IMR-90 (cell line): Measurements from ENCODE around the gene ACOX1. TPM values are rescaled to one million over a fixed set of nuclear protein-coding genes. Genes with fewer than 3 reads are reported as not detected.

Experiments
- ATAC-seq: fragments of 200-7000 bp; cut with Tn5 transposase; 2 replicates; pipeline ENCODE4 v1.9.1; 2020; ENCODE audit warnings: low read depth, mild to moderate bottlenecking, moderate library complexity
- BruUV-seq: library from RNA; stranded (reverse); fragments of 400-500 nt; replicated peaks from 2 replicates; lab custom pipeline; 2021; lab: Mats Ljungman, UMichigan
- CTCF ChIA-PET: fragments of 300-600 bp; formaldehyde crosslinking; extraction: SDS; loops from one replicate; lab custom pipeline; 2021; ENCODE audit warnings: antibody characterized with exemption; lab: Yijun Ruan, JAX
- POLR2A ChIA-PET: fragments of 300-600 bp; sonication (Branson Sonifier 250); formaldehyde crosslinking; loops from one replicate; lab custom pipeline; 2022; ENCODE audit warnings: antibody characterized with exemption; ENCODE audit not compliant: unreplicated experiment; lab: Charles Lee
- DNase-seq: peaks from one replicate; pipeline ENCODE4 v3.0.0; 2013
- H2AFZ ChIP-seq: replicated peaks from 2 replicates; pipeline ENCODE3; 2013; ENCODE audit warnings: low read length, mild to moderate bottlenecking; ENCODE audit not compliant: poor library complexity
- H2AK5ac ChIP-seq: 2 replicates; pipeline ENCODE4 v1.6.1; 2013; ENCODE audit warnings: low read depth, low read length, inconsistent platforms
- H2AK9ac ChIP-seq: replicated peaks from 2 replicates; pipeline ENCODE3; 2013; ENCODE audit warnings: mild to moderate bottlenecking, low read depth, low read length, moderate library complexity; ENCODE audit not compliant: poor library complexity
- H2BK120ac ChIP-seq: 2 replicates; pipeline ENCODE4 v1.6.1; 2013; ENCODE audit warnings: low read depth, low read length, inconsistent platforms
- H2BK15ac ChIP-seq: 3 replicates; pipeline ENCODE4 v1.6.1; 2013; ENCODE audit warnings: low read depth, low read length, inconsistent platforms
- H2BK20ac ChIP-seq: 2 replicates; pipeline ENCODE4 v1.6.1; 2013; ENCODE audit warnings: low read depth, mild to moderate bottlenecking, inconsistent platforms, low read length, moderate library complexity
- H2BK5ac ChIP-seq: 2 replicates; pipeline ENCODE4 v1.6.1; 2013; ENCODE audit warnings: mild to moderate bottlenecking, low read depth, low read length, inconsistent platforms; ENCODE audit not compliant: poor library complexity, severe bottlenecking
- H3K14ac ChIP-seq: replicated peaks from 2 replicates; pipeline ENCODE4 v1.6.1; 2013; ENCODE audit warnings: low read depth, low read length, inconsistent platforms
- H3K18ac ChIP-seq: 2 replicates; pipeline ENCODE4 v1.6.1; 2013; ENCODE audit warnings: low read depth, low read length, control low read depth
- H3K23ac ChIP-seq: 2 replicates; pipeline ENCODE4 v1.6.1; 2013; ENCODE audit warnings: low read depth, low read length, inconsistent platforms
- H3K27ac ChIP-seq: 2 replicates; pipeline ENCODE4 v1.5.1; 2013; ENCODE audit warnings: mild to moderate bottlenecking, control low read depth, low read length; ENCODE audit not compliant: insufficient read depth
- H3K27me3 ChIP-seq: 2 replicates; pipeline ENCODE4 v1.6.1; 2013; ENCODE audit warnings: low read length; ENCODE audit not compliant: control insufficient read depth, insufficient read depth
- H3K36me3 ChIP-seq: 2 replicates; pipeline ENCODE4 v1.6.1; 2013; ENCODE audit warnings: low read length, mixed read lengths; ENCODE audit not compliant: control insufficient read depth, insufficient read depth
- H3K4ac ChIP-seq: 2 replicates; pipeline ENCODE4 v1.6.1; 2013; ENCODE audit warnings: low read depth, low read length, inconsistent platforms
- H3K4me1 ChIP-seq: 2 replicates; pipeline ENCODE4 v1.6.1; 2013; ENCODE audit warnings: low read length, mixed read lengths; ENCODE audit not compliant: control insufficient read depth, insufficient read depth
- H3K4me2 ChIP-seq: 2 replicates; pipeline ENCODE4 v1.6.1; 2013; ENCODE audit warnings: low read depth, mild to moderate bottlenecking, control low read depth, low read length, moderate library complexity
- H3K4me3 ChIP-seq: 2 replicates; pipeline ENCODE4 v1.5.1; 2013; ENCODE audit warnings: low read depth, mild to moderate bottlenecking, control low read depth, low read length, moderate library complexity; ENCODE audit not compliant: insufficient read depth
- H3K56ac ChIP-seq: 2 replicates; pipeline ENCODE4 v1.6.1; 2013; ENCODE audit warnings: low read length, inconsistent platforms; ENCODE audit not compliant: insufficient read depth; ENCODE audit errors: extremely low read depth
- H3K79me1 ChIP-seq, 2 experiments: 2 replicates each; pipeline ENCODE4 v1.6.1; 2013; ENCODE audit warnings: low read length in 2 of 2, inconsistent platforms in 1 of 2, low read depth in 1 of 2
- H3K9ac ChIP-seq: 2 replicates; pipeline ENCODE4 v1.6.1; 2013; ENCODE audit warnings: low read depth, low read length, control low read depth
- H3K9me1 ChIP-seq: 2 replicates; pipeline ENCODE4 v1.6.1; 2013; ENCODE audit warnings: low read length, inconsistent platforms; ENCODE audit not compliant: insufficient read depth
- H3K9me3 ChIP-seq: 2 replicates; pipeline ENCODE4 v1.6.1; 2013; ENCODE audit warnings: low read length; ENCODE audit not compliant: control insufficient read depth, insufficient read depth
- H4K20me1 ChIP-seq: 2 replicates; pipeline ENCODE4 v1.6.1; 2013; ENCODE audit warnings: low read length, inconsistent platforms; ENCODE audit not compliant: insufficient read depth
- H4K5ac ChIP-seq: 2 replicates; pipeline ENCODE4 v1.6.1; 2013; ENCODE audit warnings: mild to moderate bottlenecking, low read depth, low read length, control low read depth
- H4K8ac ChIP-seq, 2 experiments: 2 replicates each; pipeline ENCODE4 v1.6.1; 2013; ENCODE audit warnings: low read depth in 2 of 2, low read length in 2 of 2, control low read depth in 1 of 2, inconsistent platforms in 1 of 2
- H4K91ac ChIP-seq: 2 replicates; pipeline ENCODE4 v1.6.1; 2013; ENCODE audit warnings: low read depth, low read length, inconsistent platforms; ENCODE audit not compliant: insufficient read depth
- BHLHE40 ChIP-seq: fragments of 150-350 bp; IDR thresholded peaks from 2 replicates; pipeline ENCODE4 v1.6.1; 2016; ENCODE audit warnings: mild to moderate bottlenecking, low read depth, low read length
- CEBPB ChIP-seq: IDR thresholded peaks from 2 replicates; pipeline ENCODE4 v1.6.1; 2012; ENCODE audit warnings: low read depth, low read length, improper control_type of control experiment
- CTCF ChIP-seq: conservative IDR thresholded peaks from 2 replicates; pipeline ENCODE4 v1.5.1; 2012; ENCODE audit warnings: mild to moderate bottlenecking, low read depth, low read length, improper control_type of control experiment
- ELK1 ChIP-seq: fragments of 150-350 bp; IDR thresholded peaks from 2 replicates; pipeline ENCODE4 v1.6.1; 2016; ENCODE audit warnings: low read depth, mild to moderate bottlenecking, low read length, moderate library complexity, borderline replicate concordance
- FOS ChIP-seq: fragments of 150-350 bp; IDR thresholded peaks from 2 replicates; pipeline ENCODE4 v1.6.1; 2016; ENCODE audit warnings: low read depth, low read length
- MAFK ChIP-seq: IDR thresholded peaks from 2 replicates; pipeline ENCODE4 v1.6.1; 2012; ENCODE audit warnings: low read depth, low read length, improper control_type of control experiment
- MAZ ChIP-seq: IDR thresholded peaks from 2 replicates; pipeline ENCODE4 v1.6.1; 2012; ENCODE audit warnings: low read depth, mild to moderate bottlenecking, low read length, improper control_type of control experiment, moderate library complexity, borderline replicate concordance
- MXI1 ChIP-seq: IDR thresholded peaks from 2 replicates; pipeline ENCODE4 v1.6.1; 2012; ENCODE audit warnings: low read depth, mild to moderate bottlenecking, low read length, moderate library complexity, borderline replicate concordance
- NFE2L2 ChIP-seq: fragments of 150-350 bp; IDR thresholded peaks from 2 replicates; pipeline ENCODE4 v1.6.1; 2016; ENCODE audit warnings: low read depth, mild to moderate bottlenecking, low read length
- POLR2A ChIP-seq: IDR thresholded peaks from 2 replicates; pipeline ENCODE4 v1.6.1; 2012; ENCODE audit warnings: mild to moderate bottlenecking, low read depth, low read length
- RCOR1 ChIP-seq: IDR thresholded peaks from 2 replicates; pipeline ENCODE4 v1.6.1; 2012; ENCODE audit warnings: mild to moderate bottlenecking, low read length, improper control_type of control experiment; ENCODE audit not compliant: insufficient replicate concordance
- RFX5 ChIP-seq: IDR thresholded peaks from 2 replicates; pipeline ENCODE4 v1.8.0; 2012; ENCODE audit warnings: low read depth, mild to moderate bottlenecking, low read length, moderate library complexity
- SMC3 ChIP-seq: fragments of 150-350 bp; IDR thresholded peaks from 2 replicates; pipeline ENCODE4 v1.6.1; 2016; ENCODE audit warnings: low read depth, mild to moderate bottlenecking, antibody characterized with exemption, low read length, moderate library complexity
- USF2 ChIP-seq: fragments of 150-350 bp; IDR thresholded peaks from 2 replicates; pipeline ENCODE4 v1.6.1; 2017; ENCODE audit warnings: mild to moderate bottlenecking, antibody characterized with exemption, low read length, low read depth
- WGBS, 2 experiments: methylation state at CpG; one replicate each; pipeline versions ENCODE4 v1.1.5 to v1.1.7; 2013; ENCODE audit warnings: missing lambda C conversion rate in 2 of 2; ENCODE audit not compliant: insufficient read length in 1 of 2; ENCODE audit errors: extremely low coverage in 2 of 2; 5-methylcytosine and 5-hydroxymethylcytosine counted together
- dilution Hi-C: fragments of 300-500 bp; cut with HindIII; formaldehyde crosslinking; loops from one replicate; pipeline ENCODE4 v1.14.3; 2018; ENCODE audit warnings: low sequenced_read_pairs; ENCODE audit not compliant: unreplicated experiment
- in situ Hi-C: fragments of 300-500 bp; cut with MboI; formaldehyde crosslinking; loops from 3 replicates; pipeline ENCODE4 v1.14.3; 2019; ENCODE audit warnings: low sequenced_read_pairs, inconsistent platforms, mixed read lengths
- intact Hi-C: fragments of 100-400 bp; cut with micrococcal nuclease; formaldehyde crosslinking; loops from 2 replicates; pipeline ENCODE4 v1.10.0; 2022
- polyA plus RNA-seq, 3 experiments: library from polyadenylated mRNA; depleted of rRNA; stranded (reverse); fragments of >200 nt; gene quantifications; 2 replicates each; pipeline ENCODE4 v1.2.3, GENCODE V29; 2012; ENCODE audit warnings: low replicate concordance in 1 of 3
- total RNA-seq: library from RNA; depleted of rRNA; stranded (reverse); fragments of >200 nt; gene quantifications from 2 replicates; pipeline ENCODE4 v1.2.3, GENCODE V29; 2012

Gene ACOX1
- total and polyA plus RNA-seq, 2 of the 4 experiments (the other 2 are of a cell fraction) = 16.1 to 94.8 TPM

- Histone ChIP-seq H3K27ac (no peak overlapping the region), H2BK120ac (no peak overlapping the region), H3K18ac (no peak overlapping the region)
Measured at GRCh38 chr17:76022973-76023899, 44.3 kb upstream of the ACOX1 start.

More at GRCh38 chr17:76022973-76023899, 44.3 kb upstream of the ACOX1 start:
- Histone ChIP-seq H3K9me1 (no peaks in the 10 kb centered on the region), H3K4me3 (no peak overlapping the region), H2AK9ac (no peak overlapping the region), H2BK20ac (no peak overlapping the region), H2BK5ac (no peak overlapping the region), H4K20me1 (no peaks in the 10 kb centered on the region), H3K4me2 (no peak overlapping the region), H3K9ac (no peak overlapping the region), H2BK15ac (no peak overlapping the region), H3K36me3 (no peaks in the 10 kb centered on the region), H3K14ac (no peak overlapping the region), H3K4ac (no peak overlapping the region), H2AK5ac (no peak overlapping the region), H3K4me1 (no peaks in the 10 kb centered on the region), H4K5ac (no peak overlapping the region), H3K9me3 (no peaks in the 10 kb centered on the region), H3K27me3 (peaks cover 20% of the 10 kb centered on the region), H4K8ac (no peak overlapping the region), H3K23ac (no peak overlapping the region), H4K91ac (no peak overlapping the region), H3K79me1 (no peaks in the 10 kb centered on the region), H2AFZ (no peak overlapping the region), H3K56ac (no peak overlapping the region)
- ChIA-PET POLR2A (no interaction called here), CTCF (no interaction called here)
- intact Hi-C loops = no loop called here
- DNase-seq (no peak), ATAC-seq (no peak)
- dilution Hi-C loops = no loop called here
- BruUV-seq = no TSS peak
- 81% methylated on average over 14 of the region's 28 CpGs; no CpG with 5 or more reads in 1 of the 2 experiments for WGBS, 2 experiments
- TF ChIP-seq FOS (no peak), RCOR1 (no peak), MAZ (no peak), RFX5 (no peak), BHLHE40 (no peak), USF2 (no peak), ELK1 (no peak), NFE2L2 (no peak), CTCF (no peak), SMC3 (no peak), CEBPB (no peak), MXI1 (no peak), POLR2A (no peak), MAFK (no peak)
- in situ Hi-C loops = no loop called here
